VCaP (cell line): ENCODE data around the gene RAD51AP1.
A peak's percentile ranks its signal among the peaks of the same experiment; 100 is the strongest.

ENCODE experiments used
- H3K27ac ChIP-seq: fragments of 450-650 bp; 2 replicates; pipeline ENCODE4 v1.5.1; 2017
- CTCF ChIP-seq: fragments of 450-650 bp; conservative IDR thresholded peaks from 2 replicates; pipeline ENCODE4 v1.5.1; 2017; ENCODE audit warnings: mild to moderate bottlenecking, moderate library complexity

RAD51AP1 gene

DNA sequence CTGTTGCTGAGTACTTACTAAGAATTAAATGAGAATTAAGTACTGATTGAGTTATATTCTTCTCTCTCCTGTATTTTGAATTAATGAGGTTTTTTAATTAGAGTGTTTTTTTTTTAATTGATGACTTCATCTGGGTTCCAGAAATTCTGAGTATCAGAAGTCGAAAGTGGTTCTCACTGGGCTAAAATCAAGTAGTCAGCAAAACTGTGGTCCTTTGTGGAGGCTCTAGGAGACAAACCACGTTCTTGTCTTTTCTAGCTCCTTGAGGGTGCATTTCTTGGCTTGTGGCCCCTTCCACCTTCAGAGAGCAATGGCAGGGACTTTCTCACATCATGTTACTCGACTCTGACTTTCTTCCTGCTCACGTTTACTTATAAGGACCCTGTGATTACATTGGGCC is 15.3 kb downstream of the RAD51AP1 start:
- no peak overlapping the region for H3K27ac ChIP-seq
- TF ChIP-seq CTCF: no peak

- TF ChIP-seq CTCF: no peak
Measured at GRCh38 chr12:4555804-4556203, 17.1 kb downstream of the RAD51AP1 start.

DNA sequence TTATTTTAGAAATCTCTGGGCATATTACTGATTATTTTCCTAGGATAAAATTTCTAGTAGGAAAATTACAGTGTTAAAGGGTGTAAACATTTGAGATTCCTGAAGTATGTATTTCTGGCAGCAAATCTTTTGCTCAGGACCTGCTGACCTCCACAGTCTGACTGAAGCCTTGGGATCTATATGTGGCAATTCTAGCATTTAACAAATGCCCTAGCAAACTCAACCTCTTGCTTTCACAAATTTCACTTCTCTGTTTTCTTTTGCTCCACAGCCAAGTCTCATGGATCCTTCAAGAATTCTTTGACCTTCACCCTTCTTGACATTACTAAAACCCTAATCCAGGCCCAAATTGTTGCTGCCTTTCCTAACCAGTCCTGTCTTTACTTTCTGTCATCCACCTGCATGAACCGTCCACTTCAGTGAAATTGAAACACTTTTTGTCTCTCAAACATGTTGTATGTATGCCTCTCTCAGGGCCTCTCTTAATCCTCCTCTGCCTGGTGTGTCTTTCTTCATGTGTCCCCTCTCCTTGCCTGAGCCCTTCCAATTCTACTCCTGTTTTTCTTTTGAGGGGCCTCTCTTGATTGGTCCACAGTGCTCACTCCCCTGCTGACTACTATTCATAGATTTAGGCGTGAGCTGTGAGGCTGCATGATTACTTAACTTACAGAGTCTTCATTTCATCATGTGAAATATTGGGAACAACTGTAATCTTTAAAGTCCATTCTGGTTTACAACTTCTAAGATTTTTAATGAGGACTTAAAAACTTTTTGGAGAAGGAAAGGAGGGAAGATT is 18.2 kb downstream of the RAD51AP1 start:
- no peak overlapping the region for H3K27ac ChIP-seq
- no peak for TF ChIP-seq CTCF

More at GRCh38 chr12:4555804-4556203, 17.1 kb downstream of the RAD51AP1 start:
- H3K27ac ChIP-seq: no peak overlapping the region

DNA sequence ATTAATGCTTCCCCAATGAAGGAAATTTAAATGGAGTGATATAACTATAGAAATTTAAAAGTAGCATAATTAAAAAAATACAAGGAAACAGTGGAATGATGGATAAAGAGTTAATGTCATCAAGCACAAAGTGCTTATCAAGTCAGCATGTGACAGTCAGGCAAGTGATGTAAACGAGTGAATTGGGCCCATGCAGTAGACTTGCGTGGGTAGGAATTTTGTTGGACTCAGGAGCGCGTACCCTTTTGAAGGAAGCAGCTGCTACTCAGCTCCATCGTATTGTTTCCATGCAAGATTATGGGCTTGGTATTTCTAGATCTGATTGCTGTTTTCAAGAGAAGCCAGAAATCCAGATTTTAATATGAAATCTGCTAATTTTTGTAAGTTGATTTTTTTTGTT is 18.9 kb downstream of the RAD51AP1 start:
- H3K27ac ChIP-seq: no peak overlapping the region; the same call in 1 of the 2 replicates
- no peak for TF ChIP-seq CTCF

DNA sequence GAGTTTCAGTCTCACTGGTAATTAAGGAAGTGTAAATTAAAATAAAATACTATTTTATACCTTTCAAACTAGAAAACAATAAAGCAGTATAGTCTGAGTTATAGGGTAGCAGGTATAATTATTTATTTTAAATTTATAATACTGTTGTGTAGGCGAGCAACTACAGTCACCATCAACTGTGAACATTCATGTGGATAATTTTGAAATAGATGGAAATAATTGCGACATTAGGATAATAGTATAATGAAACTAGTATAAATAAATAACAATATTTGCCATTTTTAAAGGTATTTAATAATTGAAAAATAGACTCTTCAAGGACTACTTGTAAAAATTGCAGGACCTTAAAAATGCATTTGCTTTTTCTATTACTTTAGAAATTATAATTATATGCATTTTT is 19.5 kb downstream of the RAD51AP1 start:
- TF ChIP-seq CTCF: no peak
- peak overlapping the region; percentile 27; the same call in 1 of the 2 replicates for H3K27ac ChIP-seq

GRCh38 chr12:4562034-4562657 is 23.5 kb downstream of the RAD51AP1 start, which contains the start of gene DYRK4:
TSS of gene DYRK4 (plus strand) at chr12:4562208. CDS start at chr12:4562246, 38 bp downstream.
- TF ChIP-seq CTCF: no peak
- no peak within 1 kb of the TSS for H3K27ac ChIP-seq

- no peak overlapping the region for H3K27ac ChIP-seq
- no peak for TF ChIP-seq CTCF
Measured at GRCh38 chr12:4563336-4563735, 24.6 kb downstream of the RAD51AP1 start.
